GM18907 (cell line): ENCODE measurements around the gene STRIP2.
"Not testable (repeated sequence)": the region's sequence is repeated elsewhere in the genome, so short reads cannot be mapped to it uniquely, and the experiment has no call there.

Experiments
- ATAC-seq: cut with Tn5 transposase; IDR thresholded peaks from one replicate; pipeline ENCODE4 v1.9.1; 2021; ENCODE audit warnings: mild to moderate bottlenecking, moderate library complexity; ENCODE audit not compliant: unreplicated experiment

The STRIP2 gene

DNA sequence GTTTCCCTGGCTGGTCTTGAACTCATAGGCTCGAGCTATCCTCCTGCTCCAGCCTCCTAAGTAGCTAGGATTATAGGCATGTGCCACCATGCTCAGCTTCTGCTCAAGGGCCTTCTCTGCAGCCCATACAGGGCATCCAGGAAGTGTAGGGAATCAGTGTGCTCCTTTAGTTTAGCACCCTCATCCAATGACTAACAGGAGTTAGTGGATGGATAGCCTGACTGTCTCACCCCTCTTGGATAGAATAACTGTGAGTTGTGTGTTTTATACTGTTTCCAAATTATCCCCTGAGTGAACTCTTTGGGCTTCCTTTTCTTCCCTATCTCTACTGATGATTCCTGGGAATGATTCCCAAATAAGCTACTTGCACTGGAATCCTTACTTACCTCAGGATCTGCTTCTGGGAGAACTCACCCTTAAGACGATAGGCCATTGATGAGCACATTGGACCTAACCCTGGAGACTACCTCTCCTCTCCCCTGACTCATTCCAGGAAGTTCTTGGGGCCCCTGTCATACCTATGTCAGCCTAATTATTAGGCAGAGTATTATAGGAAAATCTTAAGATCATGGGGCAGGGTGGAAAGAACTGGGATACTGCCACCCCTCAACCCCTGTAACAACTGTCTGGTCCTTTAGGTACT is 18.5 kb downstream of the STRIP2 start:
- ATAC-seq = no peak

GRCh38 chr7:129453510-129454248 is 19.4 kb downstream of the STRIP2 start:
- no peak for ATAC-seq

- ATAC-seq = no peak
These were observed 20.0 kb downstream of the STRIP2 start for GRCh38 chr7:129454249-129454551.

DNA sequence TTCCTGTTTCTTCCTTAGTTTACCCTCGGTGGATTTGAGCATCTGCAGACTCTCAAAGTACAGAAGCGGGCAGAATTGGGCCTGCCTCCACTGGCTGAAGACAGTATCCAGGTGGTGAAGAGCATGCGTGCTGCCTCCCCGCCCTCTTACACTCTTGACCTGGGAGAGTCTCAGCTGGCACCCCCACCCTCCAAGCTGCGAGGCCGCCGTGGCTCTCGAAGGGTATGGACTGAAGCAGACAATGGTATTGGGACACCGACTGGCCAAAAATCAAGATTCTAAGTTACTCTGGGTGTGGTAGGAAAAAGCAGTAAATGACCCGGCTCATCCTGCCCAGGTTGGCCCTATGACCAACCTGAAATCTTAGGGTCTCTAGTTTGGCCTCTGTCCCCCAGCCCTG is 22.2 kb downstream of the STRIP2 start:
- no peak for ATAC-seq

DNA sequence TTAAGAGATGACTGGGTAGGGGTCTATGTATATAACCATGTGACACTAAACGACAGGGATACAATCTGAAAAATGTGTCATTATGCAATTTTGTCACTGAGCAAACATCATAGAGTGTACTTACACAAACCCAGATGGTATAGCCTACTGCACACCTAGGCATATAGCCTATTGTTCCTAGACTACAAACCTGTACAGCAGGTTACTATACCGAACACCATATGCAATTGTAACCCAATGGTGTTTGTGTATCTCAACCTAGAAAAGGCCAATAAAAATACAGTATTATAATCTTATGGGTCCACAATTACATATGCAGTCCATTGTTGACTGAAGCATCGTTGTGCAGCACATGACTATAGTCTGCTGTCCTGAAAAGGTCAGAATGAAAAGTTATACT is 22.9 kb downstream of the STRIP2 start:
- no peak for ATAC-seq

- ATAC-seq = no peak
These were observed 23.9 kb downstream of the STRIP2 start for GRCh38 chr7:129458171-129458570.

GRCh38 chr7:129461809-129462208 is 27.6 kb downstream of the STRIP2 start:
- ATAC-seq = no peak

GRCh38 chr7:129462420-129462819 is 28.2 kb downstream of the STRIP2 start:
- ATAC-seq = no peak

DNA sequence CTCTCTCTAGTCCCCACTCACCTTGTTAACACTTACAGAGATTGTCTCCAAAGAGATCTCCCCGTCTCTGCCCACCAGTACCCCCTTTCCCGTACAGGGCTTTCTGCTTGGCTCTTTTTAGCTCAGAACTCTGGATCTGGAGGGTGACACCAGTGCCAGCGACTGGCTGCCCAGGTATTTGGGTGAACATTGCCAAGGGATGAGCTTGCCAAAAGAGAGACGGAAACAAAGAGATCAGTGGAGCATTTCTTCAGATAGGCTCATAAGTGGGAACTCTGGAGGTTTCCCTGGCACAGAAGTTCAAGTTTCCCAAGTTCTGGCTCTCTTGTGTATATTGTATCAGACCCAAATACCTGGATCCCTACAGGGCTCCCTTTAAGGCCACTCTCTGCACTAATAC is 30.0 kb downstream of the STRIP2 start:
- ATAC-seq = no peak

DNA sequence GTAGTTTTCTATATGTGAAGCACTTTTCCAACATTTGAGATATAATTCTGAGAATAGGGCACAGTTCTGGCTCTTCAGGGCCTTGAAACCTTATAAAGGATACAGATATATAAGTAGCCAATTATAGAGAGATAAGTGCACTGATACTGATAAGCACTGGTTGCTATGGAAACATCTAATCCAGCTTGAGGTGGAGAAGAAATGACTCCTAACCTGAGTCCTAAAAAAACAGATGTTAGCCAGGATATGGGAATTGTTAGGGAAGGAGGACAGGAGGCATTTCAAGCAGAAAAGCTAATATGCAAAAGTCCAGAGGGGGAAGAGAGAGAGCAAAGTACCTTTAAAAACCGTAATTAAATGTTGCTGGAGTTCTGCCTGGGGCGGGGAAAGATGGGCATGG is 30.8 kb downstream of the STRIP2 start:
- ATAC-seq = no peak

- ATAC-seq = no peak
These were observed 32.6 kb downstream of the STRIP2 start for GRCh38 chr7:129466796-129467195.

- no peak for ATAC-seq
These were observed 33.9 kb downstream of the STRIP2 start for GRCh38 chr7:129468087-129468486.

- ATAC-seq = no peak
These were observed 34.3 kb downstream of the STRIP2 start for GRCh38 chr7:129468547-129468946.

DNA sequence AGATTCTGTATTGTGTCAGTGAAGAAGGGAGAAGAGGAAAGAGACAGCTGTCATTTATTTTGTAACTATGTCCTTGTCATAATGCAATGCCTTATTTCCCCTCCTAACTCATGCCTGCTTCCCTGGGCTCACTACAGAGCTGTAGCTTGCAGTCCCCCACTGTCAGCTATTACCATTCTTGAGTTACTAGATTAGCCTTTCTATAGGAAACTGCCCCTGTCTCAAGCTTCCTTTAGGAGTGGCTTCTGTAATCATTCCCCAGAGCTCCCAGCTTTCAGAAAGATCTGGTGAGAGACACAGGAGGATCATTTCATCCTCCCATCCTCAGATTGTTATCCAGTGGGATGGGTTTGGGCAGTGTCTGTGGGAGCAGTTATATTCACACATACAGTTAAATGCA is 35.7 kb downstream of the STRIP2 start:
- ATAC-seq = no peak

DNA sequence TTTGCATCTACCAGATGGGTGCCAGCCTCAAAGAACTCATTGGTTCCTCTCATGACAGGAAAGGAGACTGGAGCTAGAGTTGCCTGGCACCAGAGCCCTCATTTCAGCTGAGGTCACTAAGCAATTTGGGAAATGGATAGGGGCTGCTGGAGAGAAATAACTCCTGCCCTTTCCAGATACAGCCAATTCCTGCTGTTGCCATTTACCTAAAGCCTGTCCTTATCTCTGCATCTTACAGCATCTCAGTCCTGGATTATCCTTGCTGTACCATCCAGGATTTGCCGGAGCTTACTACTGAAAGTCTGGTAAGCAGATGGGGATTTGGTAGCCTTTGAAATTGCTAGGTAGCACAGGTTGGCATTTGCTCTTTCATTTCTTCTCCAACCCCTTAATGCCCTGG is 36.2 kb downstream of the STRIP2 start:
- ATAC-seq = no peak

GRCh38 chr7:129471402-129471827 is 37.2 kb downstream of the STRIP2 start:
- ATAC-seq = no peak

DNA sequence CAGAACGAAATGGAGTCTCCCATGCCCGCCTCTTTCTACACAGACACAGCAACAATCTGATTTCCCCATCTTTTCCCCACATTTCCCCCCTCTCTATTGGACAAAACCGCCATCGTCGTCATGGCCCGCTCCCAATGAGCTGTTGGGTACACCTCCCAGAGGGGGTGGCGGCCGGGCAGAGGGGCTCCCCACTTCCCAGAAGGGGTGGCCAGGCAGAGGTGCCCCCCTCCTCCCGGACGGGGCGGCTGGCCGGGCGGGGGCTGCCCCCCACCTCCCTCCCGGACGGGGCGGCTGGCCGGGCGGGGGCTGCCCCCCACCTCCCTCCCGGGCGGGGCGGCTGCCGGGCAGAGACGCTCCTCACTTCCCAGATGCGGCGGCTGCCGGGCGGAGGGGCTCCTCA is 41.7 kb downstream of the STRIP2 start:
- ATAC-seq = not testable (repeated sequence)

DNA sequence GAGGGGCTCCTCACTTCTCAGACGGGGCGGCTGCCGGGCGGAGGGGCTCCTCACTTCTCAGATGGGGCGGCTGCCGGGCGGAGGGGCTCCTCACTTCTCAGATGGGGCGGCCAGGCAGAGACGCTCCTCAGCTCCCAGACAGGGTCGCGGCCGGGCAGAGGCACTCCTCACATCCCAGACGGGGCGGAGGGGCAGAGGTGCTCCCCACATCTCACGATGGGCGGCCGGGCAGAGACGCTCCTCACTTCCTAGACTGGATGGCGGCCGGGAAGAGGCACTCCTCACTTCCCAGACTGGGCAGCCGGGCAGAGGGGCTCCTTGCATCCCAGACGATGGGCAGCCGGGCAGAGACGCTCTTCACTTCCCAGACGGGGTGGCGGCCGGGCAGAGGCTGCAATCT is 42.2 kb downstream of the STRIP2 start:
- not testable (repeated sequence) for ATAC-seq

DNA sequence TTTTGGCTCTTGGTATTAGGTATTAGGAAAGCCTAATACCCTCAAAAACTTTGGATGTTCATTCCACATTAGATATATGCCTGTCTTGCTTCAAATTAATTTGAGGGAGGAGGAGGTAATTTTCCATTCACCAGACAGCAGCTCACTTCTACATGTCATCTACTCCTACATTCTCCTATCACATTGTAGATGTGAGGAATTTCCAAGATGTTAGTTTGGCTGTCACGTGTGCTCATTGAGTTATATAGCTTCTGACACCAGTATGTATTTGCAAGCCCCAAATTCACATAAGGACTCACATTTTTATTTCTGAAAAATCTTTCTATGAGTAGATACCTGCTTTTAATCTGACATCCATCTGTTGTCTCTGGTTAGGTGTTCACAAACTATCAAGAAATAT is 45.6 kb downstream of the STRIP2 start:
- ATAC-seq = no peak

DNA sequence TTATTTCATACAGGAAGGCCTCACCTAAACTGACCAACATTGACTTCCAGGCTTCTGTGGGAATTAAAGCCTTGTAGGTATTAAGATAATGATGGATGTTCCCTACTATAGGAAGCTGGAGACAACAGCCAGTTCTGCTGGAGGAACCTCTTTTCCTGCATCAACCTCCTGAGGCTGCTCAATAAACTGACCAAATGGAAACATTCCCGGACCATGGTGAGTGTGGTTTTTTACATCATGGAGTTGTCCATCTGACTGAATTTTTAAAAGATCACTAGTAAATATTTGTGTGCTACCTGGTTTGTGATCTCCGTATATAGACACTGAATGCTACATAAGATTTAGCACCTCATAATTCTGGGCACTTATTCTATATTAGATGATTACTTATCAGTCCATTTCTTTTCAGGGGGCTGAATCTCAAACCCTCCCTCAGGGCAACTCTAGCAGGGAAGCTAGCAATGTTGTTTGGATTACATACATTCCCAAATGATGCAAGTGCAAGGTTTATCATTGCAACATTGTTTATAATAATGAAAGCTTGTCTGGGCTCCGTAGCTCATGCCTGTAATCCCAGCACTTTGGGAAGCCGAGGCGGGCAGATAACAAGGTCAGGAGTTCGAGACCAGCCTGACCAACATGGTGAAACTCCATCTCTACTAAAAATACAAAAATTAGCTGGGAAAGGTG is 46.6 kb downstream of the STRIP2 start:
- no peak for ATAC-seq

- ATAC-seq = not testable (repeated sequence)
These were observed 47.1 kb downstream of the STRIP2 start for GRCh38 chr7:129481376-129481775.

GRCh38 chr7:129482781-129483180 is 48.5 kb downstream of the STRIP2 start:
- no peak for ATAC-seq
